ENCODE results near the gene TRAPPC4. TPM values are rescaled to one million over a fixed set of nuclear protein-coding genes. Genes with fewer than 3 reads are reported as not detected.

TRAPPC4 gene
- total RNA-seq, 2 experiments from 2014 or later, result 58.6 to 65.0 TPM

Small RNA genes within 50 kb of the gene (microRNA-seq; reads per million reads assigned to microRNA genes)
- gene MIR3656, result not detected

Other genes starting within 250 kb of the TRAPPC4 start
- gene DDX6, start 227.6 kb upstream of the TRAPPC4 start, total RNA-seq, result 100 to 1,000 TPM; 143 to 152 TPM
- gene CXCR5, start 134.9 kb upstream of the TRAPPC4 start, total RNA-seq, result under 1 TPM; 0.08 to 0.18 TPM
- 10 to 100 TPM; 70.0 to 70.6 TPM for gene BCL9L, start 92.8 kb upstream of the TRAPPC4 start, total RNA-seq
- gene UPK2, start 62.5 kb upstream of the TRAPPC4 start, total RNA-seq, result not detected
- gene FOXR1, start 47.0 kb upstream of the TRAPPC4 start, total RNA-seq, result not detected
- 10 to 100 TPM; 39.3 to 41.1 TPM for gene CENATAC, start 20.6 kb upstream of the TRAPPC4 start, total RNA-seq
- gene RPS25, start 423 bp upstream of the TRAPPC4 start, total RNA-seq, result 1,000 to 10,000 TPM; 1,115 to 1,170 TPM
- gene SLC37A4, start 12.1 kb downstream of the TRAPPC4 start, total RNA-seq, result 10 to 100 TPM; 22.4 to 26.6 TPM
- 100 to 1,000 TPM; 133 to 135 TPM for gene HYOU1, start 38.4 kb downstream of the TRAPPC4 start, total RNA-seq
- gene VPS11, start 49.1 kb downstream of the TRAPPC4 start, total RNA-seq, result 10 to 100 TPM; 30.8 to 31.6 TPM
- 10 to 100 TPM; 31.0 to 32.5 TPM for gene HMBS, start 66.1 kb downstream of the TRAPPC4 start, total RNA-seq
- 10 to 100 TPM; 52.5 to 57.7 TPM for gene DPAGT1, start 83.1 kb downstream of the TRAPPC4 start, total RNA-seq
- gene C2CD2L, start 88.6 kb downstream of the TRAPPC4 start, total RNA-seq, result 10 to 100 TPM; 33.2 to 35.2 TPM
- gene HINFP, start 102.8 kb downstream of the TRAPPC4 start, total RNA-seq, result 10 to 100 TPM; 36.1 to 40.9 TPM
- under 1 TPM in 1 of 2 experiments, not detected in 1; 0.18 TPM for gene ABCG4, start 130.3 kb downstream of the TRAPPC4 start, total RNA-seq
- 10 to 100 TPM; 24.6 to 24.8 TPM for gene NLRX1, start 150.0 kb downstream of the TRAPPC4 start, total RNA-seq
- gene NHERF4, start 166.7 kb downstream of the TRAPPC4 start, total RNA-seq, result under 1 TPM; 0.18 to 0.63 TPM
- 10 to 100 TPM; 43.6 to 43.7 TPM for gene CBL, start 187.6 kb downstream of the TRAPPC4 start, total RNA-seq